HG03196 (cell line): ENCODE data around the gene TADA2A.

ENCODE experiments used
- ATAC-seq: cut with Tn5 transposase; IDR thresholded peaks from one replicate; pipeline ENCODE4 v1.9.1; 2021; ENCODE audit not compliant: unreplicated experiment

Gene TADA2A

GRCh38 chr17:37461668-37462067 is 55.0 kb downstream of the TADA2A start:
- no peak for ATAC-seq

DNA sequence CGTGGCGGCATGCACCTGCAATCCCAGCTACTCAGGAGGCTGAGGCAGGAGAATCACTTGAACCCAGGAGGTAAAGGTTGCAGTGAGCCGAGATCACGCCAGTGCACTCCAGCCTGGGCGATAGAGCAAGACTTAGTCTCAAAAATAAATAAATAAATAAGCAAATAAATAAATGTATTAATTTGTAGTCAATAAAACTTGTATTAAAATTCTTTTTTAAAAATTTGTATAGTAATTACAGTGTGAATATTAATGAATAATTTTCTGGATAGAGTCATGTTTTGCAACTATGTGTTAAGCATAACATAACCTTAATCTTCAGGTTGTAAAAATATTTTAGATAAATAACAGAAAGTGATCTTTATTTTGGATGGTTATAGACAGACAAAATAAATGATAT is 55.8 kb downstream of the TADA2A start:
- ATAC-seq = no peak

GRCh38 chr17:37463039-37463438 is 56.4 kb downstream of the TADA2A start:
- ATAC-seq = no peak

GRCh38 chr17:37465069-37465616 is 58.5 kb downstream of the TADA2A start:
- no peak for ATAC-seq

GRCh38 chr17:37466471-37466870 is 59.8 kb downstream of the TADA2A start:
- no peak for ATAC-seq

DNA sequence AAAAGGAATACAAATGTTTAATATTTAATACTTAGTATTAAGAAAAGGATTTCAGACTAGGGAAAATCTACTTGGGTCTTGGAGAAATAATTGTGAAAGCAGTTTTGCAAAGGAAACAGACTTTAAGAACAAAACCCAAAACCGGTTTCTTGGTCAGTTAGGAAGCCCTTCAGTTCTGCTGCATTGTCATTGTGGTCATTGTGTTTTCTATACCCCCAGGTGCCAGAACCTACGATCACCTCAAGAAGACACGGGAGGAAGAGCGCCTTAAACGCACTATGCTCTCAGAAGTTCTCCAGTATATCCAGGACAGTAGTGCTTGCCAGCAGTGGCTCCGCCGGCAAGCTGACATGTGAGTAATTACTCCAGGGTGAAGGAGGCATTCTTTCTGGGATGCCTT is 63.5 kb downstream of the TADA2A start:
- no peak for ATAC-seq

- no peak for ATAC-seq
These were observed 69.2 kb downstream of the TADA2A start for GRCh38 chr17:37475731-37476420.

- ATAC-seq = no peak
These were observed 69.9 kb downstream of the TADA2A start for GRCh38 chr17:37476431-37477120.

- ATAC-seq = no peak
These were observed 71.5 kb downstream of the TADA2A start for GRCh38 chr17:37478187-37478586.

- no peak for ATAC-seq
These were observed 72.3 kb downstream of the TADA2A start for GRCh38 chr17:37479025-37479424.

GRCh38 chr17:37480427-37480826 is 73.7 kb downstream of the TADA2A start:
- no peak for ATAC-seq

GRCh38 chr17:37481001-37481665 is 74.4 kb downstream of the TADA2A start:
- ATAC-seq = no peak

DNA sequence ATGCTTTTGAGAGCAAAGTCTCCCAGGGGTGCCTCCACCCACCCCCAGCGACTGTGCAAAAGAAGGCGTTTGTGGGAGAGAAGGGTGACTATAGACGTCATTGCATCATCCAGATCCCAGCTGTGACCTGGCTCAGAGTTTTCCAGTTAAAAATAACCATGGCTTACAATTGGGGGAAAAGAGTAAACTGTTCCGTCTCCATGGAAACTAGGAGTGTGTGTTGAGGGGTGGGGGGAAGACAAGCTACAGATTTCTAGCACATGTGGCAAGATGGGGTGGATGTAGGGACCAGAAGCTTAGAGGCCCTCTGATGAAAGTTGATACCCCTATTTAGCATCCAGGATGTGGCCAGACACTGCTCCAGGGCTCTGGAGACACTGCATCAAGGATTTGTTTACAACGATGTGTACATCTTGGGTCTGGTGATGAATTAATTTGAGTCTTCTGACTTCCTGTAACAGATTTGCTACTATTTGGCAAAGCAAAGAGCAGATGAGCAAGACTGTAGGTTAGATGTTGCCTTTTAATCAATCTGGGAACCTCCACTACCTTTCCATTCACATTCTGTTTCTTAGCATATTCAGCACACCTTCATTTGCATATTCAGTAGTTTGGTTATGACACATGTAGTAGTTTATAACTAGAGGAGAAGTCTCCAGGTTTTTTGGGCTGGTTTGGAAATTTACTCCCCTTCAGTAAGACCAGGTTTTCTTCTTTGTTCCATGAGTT is 76.8 kb downstream of the TADA2A start:
- ATAC-seq = no peak

DNA sequence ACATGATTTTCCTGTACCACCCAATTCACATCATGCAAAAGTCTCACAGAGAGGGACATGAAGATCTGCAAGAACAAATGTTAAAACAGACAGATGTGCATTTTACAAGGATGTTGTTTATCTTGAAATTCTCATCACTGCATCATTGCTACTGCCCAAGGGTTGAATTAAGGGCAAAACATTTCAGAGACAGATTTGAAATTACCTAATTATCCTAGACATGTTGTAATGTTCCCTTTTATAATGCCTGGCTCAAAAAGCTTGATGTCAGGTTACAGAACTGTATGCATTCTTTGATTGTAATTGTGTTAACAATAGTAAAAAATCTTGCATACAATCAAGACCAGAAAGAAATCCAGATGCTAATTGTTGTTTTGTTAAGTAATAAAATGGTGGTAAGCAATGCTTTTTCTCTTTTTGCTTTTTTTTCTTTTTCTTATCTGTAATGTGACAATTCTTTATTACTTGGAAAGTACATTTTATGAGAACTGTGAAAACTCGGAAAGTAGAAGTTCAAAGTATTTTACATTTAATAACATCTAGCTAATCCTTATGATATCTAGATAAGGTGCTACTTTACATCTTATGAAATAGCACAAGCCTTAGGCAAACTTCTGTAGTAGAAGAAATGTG is 79.4 kb downstream of the TADA2A start:
- no peak for ATAC-seq

- ATAC-seq = no peak
These were observed 81.4 kb downstream of the TADA2A start for GRCh38 chr17:37488009-37488604.

GRCh38 chr17:37488607-37489196 is 82.0 kb downstream of the TADA2A start:
- ATAC-seq = peak; percentile 16

GRCh38 chr17:37489197-37490001 is 82.7 kb downstream of the TADA2A start, which contains the start of gene DUSP14:
TSS of gene DUSP14 (plus strand) at chr17:37489891. CDS start at chr17:37512273, 22,382 bp downstream.
- ATAC-seq = peak; percentile 59

DNA sequence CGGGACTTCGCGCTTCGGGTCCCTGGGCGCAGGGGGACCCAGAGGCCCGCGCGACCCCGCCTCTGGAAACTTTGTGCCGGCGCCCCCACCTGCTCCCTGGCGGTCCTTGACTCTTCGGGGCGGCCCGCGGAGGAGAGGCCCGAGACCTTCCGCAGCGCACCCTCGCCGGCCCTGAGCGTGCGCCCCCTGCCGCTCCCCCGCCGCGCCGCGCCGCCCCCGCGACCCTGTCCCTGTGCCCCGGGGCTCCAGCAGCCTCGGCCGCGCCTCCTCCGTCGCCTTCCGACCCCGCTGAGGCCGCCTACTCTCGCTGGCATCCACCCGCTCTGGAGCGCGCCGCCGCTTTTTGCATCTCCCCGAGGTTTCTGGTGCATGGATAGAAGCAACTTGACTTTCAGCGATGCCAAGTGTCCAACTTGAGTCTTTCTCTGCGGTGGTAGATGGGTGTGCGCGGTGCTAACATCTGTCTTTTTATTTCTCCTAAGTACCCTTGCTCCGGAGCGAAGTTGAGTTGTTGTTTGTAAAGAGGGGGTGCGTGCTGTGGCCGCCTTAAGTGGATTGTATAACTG is 83.4 kb downstream of the TADA2A start:
- ATAC-seq = peak; percentile 42
